GM12878 (cell line): ENCODE results near the gene GPC5. TPM values are rescaled to one million over a fixed set of nuclear protein-coding genes. Genes with fewer than 3 reads are reported as not detected.

Experiments used
- ATAC-seq: fragments of 200-7000 bp; cut with Tn5 transposase; 3 replicates; pipeline ENCODE4 v1.9.1; 2020; ENCODE audit warnings: mild to moderate bottlenecking, moderate library complexity
- BruUV-seq: library from RNA; stranded (reverse); fragments of 400-500 nt; replicated peaks from 2 replicates; lab custom pipeline; 2021; lab: Mats Ljungman, UMichigan
- CTCF ChIA-PET: fragments of 300-600 bp; sonication (Branson Sonifier 250); formaldehyde crosslinking; extraction: SDS; loops from one replicate; lab custom pipeline; 2021; ENCODE audit warnings: inconsistent platforms; lab: Yijun Ruan, JAX
- POLR2A ChIA-PET: fragments of 350-600 bp; formaldehyde crosslinking; extraction: SDS; loops from one replicate; lab custom pipeline; 2021; ENCODE audit warnings: inconsistent platforms; lab: Charles Lee
- RAD21 ChIA-PET: fragments of 300-600 bp; sonication (Branson Sonifier 250); formaldehyde crosslinking; loops from one replicate; lab custom pipeline; 2023; ENCODE audit warnings: antibody characterized with exemption; ENCODE audit not compliant: unreplicated experiment; lab: Charles Lee
- SMC1A ChIA-PET: fragments of 300-600 bp; sonication (Branson Sonifier 250); formaldehyde crosslinking; loops from one replicate; lab custom pipeline; 2023; ENCODE audit not compliant: unreplicated experiment, uncharacterized antibody; lab: Charles Lee
- DNase-seq: peaks from one replicate; pipeline ENCODE4 v3.0.0-alpha.2; 2011; ENCODE audit warnings: low read depth, low spot score
- FAIRE-seq: peaks from 3 replicates; lab custom pipeline; 2011; peaks lifted over from hg19 to GRCh38; lab: Jason Lieb, UNC
- H2AFZ ChIP-seq: 2 replicates; pipeline ENCODE4 v1.6.0; 2011; ENCODE audit warnings: low read depth, low read length, control low read depth; ENCODE audit not compliant: control insufficient read depth
- H3K27ac ChIP-seq: 2 replicates; pipeline ENCODE4 v1.5.1; 2011; ENCODE audit warnings: control low read depth; ENCODE audit not compliant: control insufficient read depth, insufficient read depth
- H3K27me3 ChIP-seq, 2 experiments: replicated peaks in 1 of 2; 2 replicates each; pipeline versions ENCODE4 v1.6.0 to v1.6.1; 2011; ENCODE audit warnings: low read length in 1 of 2; ENCODE audit not compliant: control insufficient read depth in 2 of 2, insufficient read depth in 2 of 2
- H3K36me3 ChIP-seq, 2 experiments: 2 replicates each; pipeline ENCODE4 v1.5.1; 2011; ENCODE audit warnings: low read length in 1 of 2; ENCODE audit not compliant: control insufficient read depth in 2 of 2, insufficient read depth in 2 of 2
- H3K4me1 ChIP-seq: 2 replicates; pipeline ENCODE4 v1.6.1; 2011; ENCODE audit warnings: mild to moderate bottlenecking, low read length, moderate library complexity, mixed read lengths; ENCODE audit not compliant: control insufficient read depth, insufficient read depth
- H3K4me2 ChIP-seq: 2 replicates; pipeline ENCODE4 v1.6.0; 2011; ENCODE audit warnings: control low read depth; ENCODE audit not compliant: control insufficient read depth, insufficient read depth
- H3K4me3 ChIP-seq: fragments of 200-600 bp; sonication (generic); 2 replicates; pipeline ENCODE4 v1.5.1; 2016
- H3K79me2 ChIP-seq: 2 replicates; pipeline ENCODE4 v1.6.0; 2011; ENCODE audit warnings: low read length; ENCODE audit not compliant: control insufficient read depth, insufficient read depth
- H3K9ac ChIP-seq: 2 replicates; pipeline ENCODE4 v1.8.0; 2011; ENCODE audit warnings: low read length, control low read depth, mixed read lengths; ENCODE audit not compliant: control insufficient read depth, insufficient read depth
- H3K9me3 ChIP-seq: replicated peaks from 3 replicates; pipeline ENCODE4 v1.5.1; 2011; ENCODE audit warnings: mild to moderate bottlenecking, low read length; ENCODE audit not compliant: control insufficient read depth, insufficient read depth
- H4K20me1 ChIP-seq: 2 replicates; pipeline ENCODE4 v1.6.0; 2011; ENCODE audit not compliant: control insufficient read depth, insufficient read depth
- BMI1 ChIP-seq: fragments of 450-650 bp; IDR thresholded peaks from 2 replicates; pipeline ENCODE4 v1.6.1; 2016; ENCODE audit warnings: mild to moderate bottlenecking, moderate library complexity, borderline replicate concordance
- BRCA1 ChIP-seq: IDR thresholded peaks from 2 replicates; pipeline ENCODE4 v1.6.1; 2011; ENCODE audit warnings: low read depth, low read length, improper control_type of control experiment
- DPF2 ChIP-seq: fragments of 450-650 bp; IDR thresholded peaks from 2 replicates; pipeline ENCODE4 v1.6.1; 2017; ENCODE audit warnings: mild to moderate bottlenecking
- ETV6 ChIP-seq, 2 experiments: fragments of 450-650 bp in 1 of 2; IDR thresholded peaks in 1 of 2; conservative IDR thresholded peaks in 1 of 2; 2 replicates each; pipeline ENCODE4 v1.6.1; 2014; ENCODE audit warnings: antibody characterized with exemption in 1 of 2, borderline replicate concordance in 1 of 2, low read depth in 1 of 2, mild to moderate bottlenecking in 1 of 2, moderate library complexity in 1 of 2
- GABPA ChIP-seq: IDR thresholded peaks from 2 replicates; pipeline ENCODE4 v1.6.1; 2014; ENCODE audit warnings: antibody characterized with exemption, low read depth, mild to moderate bottlenecking, inconsistent platforms
- MXI1 ChIP-seq: fragments of 150-350 bp; IDR thresholded peaks from 2 replicates; pipeline ENCODE4 v1.6.1; 2011; ENCODE audit warnings: low read depth, mild to moderate bottlenecking, inconsistent platforms, low read length, improper control_type of control experiment
- TARDBP ChIP-seq: IDR thresholded peaks from 2 replicates; pipeline ENCODE4 v1.6.1; 2016; ENCODE audit warnings: borderline replicate concordance
- ZNF207 ChIP-seq: fragments of 450-650 bp; IDR thresholded peaks from 2 replicates; pipeline ENCODE4 v1.6.1; 2014; ENCODE audit warnings: antibody characterized with exemption, mild to moderate bottlenecking, borderline replicate concordance
- ZNF24 ChIP-seq: fragments of 450-650 bp; IDR thresholded peaks from 2 replicates; pipeline ENCODE4 v1.6.1; 2017; ENCODE audit warnings: antibody characterized with exemption, mild to moderate bottlenecking
- WGBS: methylation state at CpG from one replicate; pipeline ENCODE4 v1.1.6; 2016; ENCODE audit warnings: low lambda C conversion rate; ENCODE audit not compliant: insufficient replicate concordance, insufficient coverage; ENCODE audit errors: missing lambda C conversion rate; 5-methylcytosine and 5-hydroxymethylcytosine counted together
- in situ Hi-C: fragments of 300-500 bp; cut with MboI; formaldehyde crosslinking; loops from 9 replicates; pipeline ENCODE4 v1.14.3; 2018; ENCODE audit warnings: mixed read lengths
- intact Hi-C: fragments of 100-400 bp; cut with micrococcal nuclease; formaldehyde crosslinking; loops from one replicate; pipeline ENCODE4 v1.14.2; 2022; ENCODE audit not compliant: unreplicated experiment
- polyA plus RNA-seq, 11 experiments: library from polyadenylated mRNA; depleted of rRNA in 4 of 11; unstranded in 6 of 11; stranded (reverse) in 5 of 11; fragments of >200 nt; fragmentation: Nextera tagmentation in 4 of 11; fragmentation: Illumina TruSeq in 1 of 11; extraction: Ambion mirVana in 4 of 11; extraction: Trizol in 1 of 11; gene quantifications; 1 replicate in 1 of 11; 2 replicates in 10 of 11; pipeline versions ENCODE4 v1.2.1 to v1.2.3, GENCODE V29; 2011 to 2016; ENCODE audit warnings: inconsistent platforms in 2 of 11, missing spikeins in 2 of 11, low read depth in 1 of 11
- total RNA-seq, 4 experiments: library from RNA; depleted of rRNA in 3 of 4; stranded (reverse); fragments of >200 nt in 3 of 4; fragmentation: Illumina TruSeq in 1 of 4; extraction: Trizol in 1 of 4; gene quantifications; 2 replicates each; pipeline versions ENCODE4 v1.2.1 to v1.2.3, GENCODE V29; 2013 to 2021
- TF ChIP-seq, protein P1 (sequence below): fragments of 450-650 bp; formaldehyde crosslinking; IDR thresholded peaks from 2 replicates; pipeline ENCODE4 v1.4.0; 2020; ENCODE audit warnings: mild to moderate bottlenecking, moderate library complexity
- TF ChIP-seq, protein P2 (sequence below): fragments of 450-650 bp; IDR thresholded peaks from 2 replicates; pipeline ENCODE4 v1.6.1; 2017; ENCODE audit warnings: mild to moderate bottlenecking, moderate library complexity
- TF ChIP-seq, protein P3 (sequence below): fragments of 450-650 bp; IDR thresholded peaks from 2 replicates; pipeline ENCODE4 v1.6.1; 2017; ENCODE audit warnings: low read depth, mild to moderate bottlenecking, moderate library complexity

GPC5 gene
- total and polyA plus RNA-seq, 10 of the 15 experiments (the other 5 are each of a cell fraction or from before 2014, with no cell fraction given), result 0.05 to 0.87 (median 0.44) TPM; not detected in 1

DNA sequence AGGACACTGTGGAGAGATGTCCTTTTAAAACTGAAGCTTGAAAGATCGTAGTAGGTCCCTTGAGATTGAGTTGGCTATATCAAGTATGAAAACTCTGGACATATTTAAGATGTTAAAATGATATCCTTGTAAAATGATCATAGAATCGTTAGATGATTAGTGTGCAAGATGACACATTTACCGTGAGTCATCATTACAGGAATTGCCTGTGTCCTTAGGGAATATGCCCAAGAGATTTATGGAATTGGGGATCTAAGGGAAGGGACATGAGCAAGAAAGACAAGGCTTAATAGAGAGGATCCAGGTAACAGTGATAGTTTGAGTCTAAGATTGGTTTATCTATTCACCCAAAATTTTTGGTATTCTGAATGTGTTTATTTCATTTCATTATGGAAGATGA, 233.7 kb downstream of the GPC5 start (continued):
- TF ChIP-seq, protein P1, sequence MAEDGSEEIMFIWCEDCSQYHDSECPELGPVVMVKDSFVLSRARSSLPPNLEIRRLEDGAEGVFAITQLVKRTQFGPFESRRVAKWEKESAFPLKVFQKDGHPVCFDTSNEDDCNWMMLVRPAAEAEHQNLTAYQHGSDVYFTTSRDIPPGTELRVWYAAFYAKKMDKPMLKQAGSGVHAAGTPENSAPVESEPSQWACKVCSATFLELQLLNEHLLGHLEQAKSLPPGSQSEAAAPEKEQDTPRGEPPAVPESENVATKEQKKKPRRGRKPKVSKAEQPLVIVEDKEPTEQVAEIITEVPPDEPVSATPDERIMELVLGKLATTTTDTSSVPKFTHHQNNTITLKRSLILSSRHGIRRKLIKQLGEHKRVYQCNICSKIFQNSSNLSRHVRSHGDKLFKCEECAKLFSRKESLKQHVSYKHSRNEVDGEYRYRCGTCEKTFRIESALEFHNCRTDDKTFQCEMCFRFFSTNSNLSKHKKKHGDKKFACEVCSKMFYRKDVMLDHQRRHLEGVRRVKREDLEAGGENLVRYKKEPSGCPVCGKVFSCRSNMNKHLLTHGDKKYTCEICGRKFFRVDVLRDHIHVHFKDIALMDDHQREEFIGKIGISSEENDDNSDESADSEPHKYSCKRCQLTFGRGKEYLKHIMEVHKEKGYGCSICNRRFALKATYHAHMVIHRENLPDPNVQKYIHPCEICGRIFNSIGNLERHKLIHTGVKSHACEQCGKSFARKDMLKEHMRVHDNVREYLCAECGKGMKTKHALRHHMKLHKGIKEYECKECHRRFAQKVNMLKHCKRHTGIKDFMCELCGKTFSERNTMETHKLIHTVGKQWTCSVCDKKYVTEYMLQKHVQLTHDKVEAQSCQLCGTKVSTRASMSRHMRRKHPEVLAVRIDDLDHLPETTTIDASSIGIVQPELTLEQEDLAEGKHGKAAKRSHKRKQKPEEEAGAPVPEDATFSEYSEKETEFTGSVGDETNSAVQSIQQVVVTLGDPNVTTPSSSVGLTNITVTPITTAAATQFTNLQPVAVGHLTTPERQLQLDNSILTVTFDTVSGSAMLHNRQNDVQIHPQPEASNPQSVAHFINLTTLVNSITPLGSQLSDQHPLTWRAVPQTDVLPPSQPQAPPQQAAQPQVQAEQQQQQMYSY, result no peak
- TF ChIP-seq BMI1 (no peak), MXI1 (no peak)
- TF ChIP-seq, protein P2, sequence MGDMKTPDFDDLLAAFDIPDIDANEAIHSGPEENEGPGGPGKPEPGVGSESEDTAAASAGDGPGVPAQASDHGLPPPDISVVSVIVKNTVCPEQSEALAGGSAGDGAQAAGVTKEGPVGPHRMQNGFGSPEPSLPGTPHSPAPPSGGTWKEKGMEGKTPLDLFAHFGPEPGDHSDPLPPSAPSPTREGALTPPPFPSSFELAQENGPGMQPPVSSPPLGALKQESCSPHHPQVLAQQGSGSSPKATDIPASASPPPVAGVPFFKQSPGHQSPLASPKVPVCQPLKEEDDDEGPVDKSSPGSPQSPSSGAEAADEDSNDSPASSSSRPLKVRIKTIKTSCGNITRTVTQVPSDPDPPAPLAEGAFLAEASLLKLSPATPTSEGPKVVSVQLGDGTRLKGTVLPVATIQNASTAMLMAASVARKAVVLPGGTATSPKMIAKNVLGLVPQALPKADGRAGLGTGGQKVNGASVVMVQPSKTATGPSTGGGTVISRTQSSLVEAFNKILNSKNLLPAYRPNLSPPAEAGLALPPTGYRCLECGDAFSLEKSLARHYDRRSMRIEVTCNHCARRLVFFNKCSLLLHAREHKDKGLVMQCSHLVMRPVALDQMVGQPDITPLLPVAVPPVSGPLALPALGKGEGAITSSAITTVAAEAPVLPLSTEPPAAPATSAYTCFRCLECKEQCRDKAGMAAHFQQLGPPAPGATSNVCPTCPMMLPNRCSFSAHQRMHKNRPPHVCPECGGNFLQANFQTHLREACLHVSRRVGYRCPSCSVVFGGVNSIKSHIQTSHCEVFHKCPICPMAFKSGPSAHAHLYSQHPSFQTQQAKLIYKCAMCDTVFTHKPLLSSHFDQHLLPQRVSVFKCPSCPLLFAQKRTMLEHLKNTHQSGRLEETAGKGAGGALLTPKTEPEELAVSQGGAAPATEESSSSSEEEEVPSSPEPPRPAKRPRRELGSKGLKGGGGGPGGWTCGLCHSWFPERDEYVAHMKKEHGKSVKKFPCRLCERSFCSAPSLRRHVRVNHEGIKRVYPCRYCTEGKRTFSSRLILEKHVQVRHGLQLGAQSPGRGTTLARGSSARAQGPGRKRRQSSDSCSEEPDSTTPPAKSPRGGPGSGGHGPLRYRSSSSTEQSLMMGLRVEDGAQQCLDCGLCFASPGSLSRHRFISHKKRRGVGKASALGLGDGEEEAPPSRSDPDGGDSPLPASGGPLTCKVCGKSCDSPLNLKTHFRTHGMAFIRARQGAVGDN, result no peak

DNA sequence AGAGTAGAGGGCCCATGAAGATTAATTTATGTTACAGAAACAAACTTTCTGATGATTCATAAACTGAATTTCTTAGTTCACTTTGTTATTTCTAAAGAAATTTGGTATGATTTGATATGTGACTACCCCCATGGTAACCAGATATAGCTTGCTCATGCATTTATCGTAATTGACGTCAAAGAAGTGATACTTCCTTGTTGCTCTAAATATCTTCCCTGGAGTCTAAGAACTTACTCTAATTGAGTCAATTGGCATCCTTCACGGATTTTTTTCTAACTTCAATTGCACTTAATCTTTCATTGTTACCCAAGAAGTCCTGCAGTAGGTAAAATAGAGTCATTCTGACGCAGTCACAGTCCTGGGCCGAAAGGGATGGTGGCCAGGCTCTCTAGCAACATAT, 240.9 kb downstream of the GPC5 start:
- no peak overlapping the region for H3K4me3 ChIP-seq
- H2AFZ ChIP-seq, result no peak overlapping the region
- H4K20me1 ChIP-seq, result no peaks in the 10 kb centered on the region
- no peak for DNase-seq
- no peaks in the 10 kb centered on the region for H3K36me3 ChIP-seq
- no peak overlapping the region for H3K27ac ChIP-seq
- H3K9me3 ChIP-seq, result no peaks in the 10 kb centered on the region
- in situ Hi-C loops (no loop called here), intact Hi-C loops (no loop called here)
- no peak for TF ChIP-seq DPF2
- no peak for TF ChIP-seq BMI1
- no peak for TF ChIP-seq ETV6 (conservative IDR thresholded peaks at IDR 0.05 in 1 of 2, IDR thresholded peaks at IDR 0.05 in 1 of 2; ENCODE audit: borderline replicate concordance in 1 of 2, low read depth in 1 of 2)
- no peak for TF ChIP-seq ZNF24
- TF ChIP-seq BRCA1, result no peak
- no peak for TF ChIP-seq GABPA
- TF ChIP-seq ZNF207, result no peak
- TF ChIP-seq, protein P3, sequence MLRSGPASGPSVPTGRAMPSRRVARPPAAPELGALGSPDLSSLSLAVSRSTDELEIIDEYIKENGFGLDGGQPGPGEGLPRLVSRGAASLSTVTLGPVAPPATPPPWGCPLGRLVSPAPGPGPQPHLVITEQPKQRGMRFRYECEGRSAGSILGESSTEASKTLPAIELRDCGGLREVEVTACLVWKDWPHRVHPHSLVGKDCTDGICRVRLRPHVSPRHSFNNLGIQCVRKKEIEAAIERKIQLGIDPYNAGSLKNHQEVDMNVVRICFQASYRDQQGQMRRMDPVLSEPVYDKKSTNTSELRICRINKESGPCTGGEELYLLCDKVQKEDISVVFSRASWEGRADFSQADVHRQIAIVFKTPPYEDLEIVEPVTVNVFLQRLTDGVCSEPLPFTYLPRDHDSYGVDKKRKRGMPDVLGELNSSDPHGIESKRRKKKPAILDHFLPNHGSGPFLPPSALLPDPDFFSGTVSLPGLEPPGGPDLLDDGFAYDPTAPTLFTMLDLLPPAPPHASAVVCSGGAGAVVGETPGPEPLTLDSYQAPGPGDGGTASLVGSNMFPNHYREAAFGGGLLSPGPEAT, result no peak
- no peak for TF ChIP-seq TARDBP
- no peak overlapping the region for H3K9ac ChIP-seq
- H3K4me2 ChIP-seq, result no peak overlapping the region
- POLR2A ChIA-PET, result no interaction called here
- no peaks in the 10 kb centered on the region for H3K79me2 ChIP-seq
- WGBS, result 49% methylated on average over 5 of the region's 5 CpGs
- no peak for FAIRE-seq
- BruUV-seq, result no TSS peak
- CTCF ChIA-PET, result no interaction called here
- SMC1A ChIA-PET, result no interaction called here
- RAD21 ChIA-PET, result no interaction called here
- ATAC-seq, result no peak
- no peaks in the 10 kb centered on the region for H3K4me1 ChIP-seq
- H3K27me3 ChIP-seq, result no peaks in the 10 kb centered on the region
